ENCODE data around the gene JOSD2. TPM values are rescaled to one million over a fixed set of nuclear protein-coding genes. Genes with fewer than 3 reads are reported as not detected.

Gene JOSD2
- total and polyA plus RNA-seq, 2 donors (not counting 3 experiments of a cell fraction or from before 2014, with no cell fraction given), result 37.4 to 62.8 TPM

DNA sequence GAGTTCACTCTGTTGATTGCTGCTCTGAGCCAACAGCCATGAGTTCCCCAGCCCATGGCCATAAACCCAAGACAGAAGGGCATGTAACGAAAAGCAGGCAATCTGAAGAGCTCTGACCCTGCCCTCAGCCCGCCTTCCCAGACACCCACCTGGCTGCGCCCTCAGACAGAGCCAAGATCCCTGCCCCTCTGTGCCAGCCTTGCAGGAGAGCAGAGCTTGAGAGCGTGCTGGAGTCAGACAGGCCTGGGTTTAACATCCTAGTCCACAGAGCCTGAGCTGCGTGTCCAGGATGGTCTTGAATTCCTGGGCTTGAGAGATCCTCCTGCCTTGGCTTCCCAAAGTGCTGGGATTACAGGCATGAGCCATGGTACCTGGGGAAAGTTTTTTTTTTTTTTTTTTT lies 53.7 kb downstream of the JOSD2 start:
- Histone ChIP-seq H3K9ac (replicated peaks; ENCODE audit: extremely low read depth, insufficient read depth, low read length) (no peak overlapping the region), H3K9me3 (replicated peaks; ENCODE audit: control insufficient read depth, insufficient read depth, low read length) (no peaks in the 10 kb centered on the region), H3K4me1 (ENCODE audit: control insufficient read depth, extremely low read depth, insufficient read depth, low read length) (no peaks in the 10 kb centered on the region), H2AFZ (ENCODE audit: low read depth, low read length) (no peak overlapping the region), H3K27ac (ENCODE audit: insufficient read depth, low read depth, low read length) (no peak overlapping the region), H3K79me2 (ENCODE audit: control insufficient read depth, insufficient read depth, low read length) (no peaks in the 10 kb centered on the region), H4K20me1 (replicated peaks; ENCODE audit: control insufficient read depth, extremely low read depth, insufficient read depth, low read length) (no peaks in the 10 kb centered on the region), H3K27me3 (ENCODE audit: control insufficient read depth in 2 of 2, insufficient read depth in 2 of 2, low read length in 2 of 2) (no peaks in the 10 kb centered on the region), H3K36me3 (ENCODE audit: control insufficient read depth in 2 of 2, extremely low read depth in 1 of 2, insufficient read depth in 2 of 2, low read length in 2 of 2) (no peaks in the 10 kb centered on the region), H3K4me3 (replicated peaks in 1 of 3; ENCODE audit: insufficient read depth in 1 of 3, low read depth in 1 of 3, low read length in 3 of 3) (no peak overlapping the region), H3K4me2 (ENCODE audit: insufficient read depth, low read length) (no peak overlapping the region), H3K9me1 (replicated peaks; ENCODE audit: control insufficient read depth, extremely low read depth, insufficient read depth, low read length) (no peaks in the 10 kb centered on the region)
- TF ChIP-seq, protein P1, sequence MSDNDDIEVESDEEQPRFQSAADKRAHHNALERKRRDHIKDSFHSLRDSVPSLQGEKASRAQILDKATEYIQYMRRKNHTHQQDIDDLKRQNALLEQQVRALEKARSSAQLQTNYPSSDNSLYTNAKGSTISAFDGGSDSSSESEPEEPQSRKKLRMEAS (IDR thresholded peaks at IDR 0.05; ENCODE audit: insufficient read depth, insufficient read length), result no peak
- TF ChIP-seq GATA2 (IDR thresholded peaks at IDR 0.05; ENCODE audit: insufficient read depth, insufficient read length, low read depth, low read length) (no peak), MYC (IDR thresholded peaks at IDR 0.05; ENCODE audit: low read depth, low read length) (no peak), POLR2AphosphoS5 (IDR thresholded peaks at IDR 0.05; ENCODE audit: insufficient read depth, low read depth, low read length) (no peak), FOS (IDR thresholded peaks at IDR 0.05; ENCODE audit: borderline replicate concordance, insufficient read depth, low read length) (no peak), POLR2A (IDR thresholded peaks at IDR 0.05; ENCODE audit: low read depth, low read length) (no peak), JUN (IDR thresholded peaks at IDR 0.05; ENCODE audit: borderline replicate concordance, insufficient read depth, insufficient read length, low read depth) (no peak), EZH2 (IDR thresholded peaks at IDR 0.05; ENCODE audit: borderline replicate concordance, low read depth, low read length, severe bottlenecking) (no peak)
- TF ChIP-seq, protein P2, sequence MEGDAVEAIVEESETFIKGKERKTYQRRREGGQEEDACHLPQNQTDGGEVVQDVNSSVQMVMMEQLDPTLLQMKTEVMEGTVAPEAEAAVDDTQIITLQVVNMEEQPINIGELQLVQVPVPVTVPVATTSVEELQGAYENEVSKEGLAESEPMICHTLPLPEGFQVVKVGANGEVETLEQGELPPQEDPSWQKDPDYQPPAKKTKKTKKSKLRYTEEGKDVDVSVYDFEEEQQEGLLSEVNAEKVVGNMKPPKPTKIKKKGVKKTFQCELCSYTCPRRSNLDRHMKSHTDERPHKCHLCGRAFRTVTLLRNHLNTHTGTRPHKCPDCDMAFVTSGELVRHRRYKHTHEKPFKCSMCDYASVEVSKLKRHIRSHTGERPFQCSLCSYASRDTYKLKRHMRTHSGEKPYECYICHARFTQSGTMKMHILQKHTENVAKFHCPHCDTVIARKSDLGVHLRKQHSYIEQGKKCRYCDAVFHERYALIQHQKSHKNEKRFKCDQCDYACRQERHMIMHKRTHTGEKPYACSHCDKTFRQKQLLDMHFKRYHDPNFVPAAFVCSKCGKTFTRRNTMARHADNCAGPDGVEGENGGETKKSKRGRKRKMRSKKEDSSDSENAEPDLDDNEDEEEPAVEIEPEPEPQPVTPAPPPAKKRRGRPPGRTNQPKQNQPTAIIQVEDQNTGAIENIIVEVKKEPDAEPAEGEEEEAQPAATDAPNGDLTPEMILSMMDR (IDR thresholded peaks at IDR 0.05; ENCODE audit: extremely low read depth in 1 of 2, insufficient read depth in 1 of 2, low read depth in 1 of 2, low read length in 2 of 2), result no peak
- no peak for FAIRE-seq
- intact Hi-C loops (cut with micrococcal nuclease), result no loop called here
- dilution Hi-C loops (cut with MboI; ENCODE audit: extremely low pct_ligation_motif_present, low sequenced_read_pairs), result no loop called here
- CTCF ChIA-PET, result interaction anchor here (1.1 to 2.5 kb wide), 3 partner anchors 42 to 100 kb away, joined by 5 to 8 read pairs (median 7); no protein-coding TSS in a partner anchor
- no peak for DNase-seq (ENCODE audit: low read depth, low spot score)
- BruUV-seq (replicated peaks), result no TSS peak
- POLR2A ChIA-PET, result interaction anchor here (0.7 kb wide), 1 partner anchor 39 kb away, joined by 5 read pairs; no protein-coding TSS in a partner anchor

Other genes starting within 250 kb of the JOSD2 start
- 0.76 and 0.91 TPM in 2 replicates for gene KCNC3, start 181.8 kb downstream of the JOSD2 start, total RNA-seq
- gene KCNC3, start 181.8 kb downstream of the JOSD2 start, polyA plus RNA-seq, result 0.22 and 0.30 TPM in 2 replicates
- gene NAPSA, start 145.6 kb downstream of the JOSD2 start, total RNA-seq, result 0.48 TPM in 1 of 2 replicates, not detected in the other
- gene NAPSA, start 145.6 kb downstream of the JOSD2 start, polyA plus RNA-seq, result 0.19 and 0.41 TPM in 2 replicates
- gene NR1H2, start 134.7 kb downstream of the JOSD2 start, total RNA-seq, result 46.7 and 50.6 TPM in 2 replicates
- 48.4 and 67.3 TPM in 2 replicates for gene NR1H2, start 134.7 kb downstream of the JOSD2 start, polyA plus RNA-seq
- 63.9 and 73.8 TPM in 2 replicates for gene POLD1, start 126.8 kb downstream of the JOSD2 start, total RNA-seq
- gene POLD1, start 126.8 kb downstream of the JOSD2 start, polyA plus RNA-seq, result 40.9 and 56.7 TPM in 2 replicates
- gene SPIB, start 92.3 kb downstream of the JOSD2 start, total RNA-seq, result not detected in 2 replicates
- not detected in 2 replicates for gene SPIB, start 92.3 kb downstream of the JOSD2 start, polyA plus RNA-seq
- not detected in 2 replicates for gene MYBPC2, start 78.3 kb downstream of the JOSD2 start, total RNA-seq
- 0.03 TPM in 1 of 2 replicates, not detected in the other for gene MYBPC2, start 78.3 kb downstream of the JOSD2 start, polyA plus RNA-seq
- gene EMC10, start 34.7 kb downstream of the JOSD2 start, total RNA-seq, result 101 and 106 TPM in 2 replicates
- gene EMC10, start 34.7 kb downstream of the JOSD2 start, polyA plus RNA-seq, result 111 and 141 TPM in 2 replicates
- 0.44 and 0.62 TPM in 2 replicates for gene GARIN5A, start 34.3 kb downstream of the JOSD2 start, total RNA-seq
- gene GARIN5A, start 34.3 kb downstream of the JOSD2 start, polyA plus RNA-seq, result 0.65 and 0.76 TPM in 2 replicates
- gene ASPDH, start 2.7 kb upstream of the JOSD2 start, total RNA-seq, result not detected in 2 replicates
- not detected in 2 replicates for gene ASPDH, start 2.7 kb upstream of the JOSD2 start, polyA plus RNA-seq
- gene LRRC4B, start 57.2 kb upstream of the JOSD2 start, total RNA-seq, result not detected in 2 replicates
- 0.08 and 0.10 TPM in 2 replicates for gene LRRC4B, start 57.2 kb upstream of the JOSD2 start, polyA plus RNA-seq
- gene SYT3, start 128.7 kb upstream of the JOSD2 start, total RNA-seq, result 0.53 TPM in 1 of 2 replicates, not detected in the other
- gene SYT3, start 128.7 kb upstream of the JOSD2 start, polyA plus RNA-seq, result 0.11 TPM in 1 of 2 replicates, not detected in the other
- gene C19orf81, start 138.3 kb upstream of the JOSD2 start, total RNA-seq, result 1.1 and 2.5 TPM in 2 replicates
- gene C19orf81, start 138.3 kb upstream of the JOSD2 start, polyA plus RNA-seq, result 0.79 and 2.1 TPM in 2 replicates
- gene SHANK1, start 208.6 kb upstream of the JOSD2 start, total RNA-seq, result 1.2 and 1.9 TPM in 2 replicates
- gene SHANK1, start 208.6 kb upstream of the JOSD2 start, polyA plus RNA-seq, result 0.60 and 0.66 TPM in 2 replicates
- gene CLEC11A, start 212.2 kb upstream of the JOSD2 start, total RNA-seq, result 10.4 and 13.3 TPM in 2 replicates
- gene CLEC11A, start 212.2 kb upstream of the JOSD2 start, polyA plus RNA-seq, result 30.1 and 37.2 TPM in 2 replicates

Data from endothelial cell of umbilical vein (primary cell).